Peyer's patch (tissue), 4 donors: ENCODE results near the gene TUT1. TPM values are rescaled to one million over a fixed set of nuclear protein-coding genes. Genes with fewer than 3 reads are reported as not detected.
"Not testable (repeated sequence)": the region's sequence is repeated elsewhere in the genome, so short reads cannot be mapped to it uniquely, and the experiment has no call there.

ENCODE experiments used
- DNase-seq, 3 donors: peaks; one replicate each; pipeline ENCODE4 v3.0.0-alpha.2; 2017 to 2019
- H3K27ac ChIP-seq, 4 donors: fragments of 200-600 bp; sonication (generic); one replicate each; pipeline ENCODE4 v1.5.1; 2016 to 2019
- H3K27me3 ChIP-seq, 2 donors: fragments of 200-600 bp; sonication (generic); one replicate each; pipeline ENCODE4 v1.5.1; 2019
- H3K36me3 ChIP-seq, 3 donors: fragments of 200-600 bp; sonication (generic); one replicate each; pipeline ENCODE4 v1.5.1; 2016 to 2019
- H3K4me1 ChIP-seq, 4 donors: fragments of 200-600 bp; sonication (generic); one replicate each; pipeline ENCODE4 v1.5.1; 2016 to 2019
- H3K4me3 ChIP-seq, 4 donors: fragments of 200-600 bp; sonication (generic); 1 replicate in 3 of 4; 2 replicates in 1 of 4; pipeline ENCODE4 v1.5.1; 2016 to 2019; ENCODE audit warnings: mild to moderate bottlenecking in 1 of 4
- H3K9me3 ChIP-seq, 4 donors: fragments of 200-600 bp; sonication (generic); one replicate each; pipeline ENCODE4 v1.5.1; 2016 to 2019; ENCODE audit warnings: mild to moderate bottlenecking in 1 of 4
- CTCF ChIP-seq, 6 experiments: fragments of 450-650 bp in 4 of 6; fragments of 200-600 bp in 2 of 6; sonication (generic) in 1 of 6; IDR thresholded peaks; one replicate each; pipeline ENCODE4 v1.5.1; 2017 to 2019; ENCODE audit warnings: antibody characterized with exemption in 6 of 6, mild to moderate bottlenecking in 3 of 6, moderate library complexity in 1 of 6
- POLR2A ChIP-seq, 2 donors: fragments of 450-650 bp; IDR thresholded peaks; one replicate each; pipeline ENCODE4 v1.5.1; 2017; ENCODE audit warnings: antibody characterized with exemption in 2 of 2, mild to moderate bottlenecking in 2 of 2, moderate library complexity in 2 of 2
- total RNA-seq, 4 donors: library from RNA; depleted of rRNA; stranded (reverse); fragments of >200 nt; gene quantifications; one replicate each; pipeline ENCODE4 v1.1.0, GENCODE V29; 2016

Gene TUT1
- total RNA-seq, 4 donors from 2014 or later = 5.0 to 29.4 (median 17.5) TPM

GRCh38 chr11:62592989-62593421 is 1.7 kb upstream of the TUT1 start:
- H3K4me1 ChIP-seq = peaks cover 0 to 25% (median 10%) of the 10 kb centered on the region in 4 donors
- no peaks in the 10 kb centered on the region for H3K9me3 ChIP-seq
- H3K27ac ChIP-seq = peak overlapping the region; percentile 93 to 96 (median 94)
- H3K36me3 ChIP-seq = peaks cover 0 to 54% (median 0%) of the 10 kb centered on the region in 3 donors
- DNase-seq = no peak
- no peaks in the 10 kb centered on the region for H3K27me3 ChIP-seq
- no peak overlapping the region for H3K4me3 ChIP-seq
- no peak for TF ChIP-seq POLR2A (IDR thresholded peaks at IDR 0.05)
- no peak for TF ChIP-seq CTCF (IDR thresholded peaks at IDR 0.05)

DNA sequence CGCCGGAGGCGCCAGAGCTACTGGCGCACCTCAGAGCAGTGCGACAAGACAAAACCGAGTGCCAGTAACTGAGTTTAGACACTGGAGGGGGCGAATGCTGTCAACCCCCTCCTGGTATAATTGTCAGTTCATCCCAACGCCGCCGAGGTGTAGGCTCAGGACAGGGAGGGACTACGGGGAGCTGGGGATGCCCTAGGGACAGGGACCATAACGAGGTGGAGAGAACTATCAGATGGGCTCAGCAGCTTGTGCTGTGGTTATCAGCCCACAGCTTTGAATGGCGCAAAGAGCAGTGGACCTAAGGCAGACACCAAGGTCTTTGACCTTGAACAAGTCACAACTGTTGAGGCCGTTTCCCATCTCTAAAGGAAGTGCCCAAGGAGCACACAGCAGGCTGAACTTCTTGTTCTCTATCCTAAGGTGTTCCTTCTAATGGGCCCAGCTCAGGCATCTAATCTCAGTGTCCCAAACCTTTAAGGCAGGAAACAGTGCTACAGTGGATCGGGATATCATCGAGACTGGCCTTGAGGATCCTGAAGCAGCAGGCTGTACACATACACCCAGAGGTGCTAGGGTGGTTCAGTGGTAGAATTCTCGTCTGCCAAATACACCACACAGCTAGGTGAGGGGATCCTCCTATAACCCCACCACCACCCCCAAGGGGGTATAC is 958 bp upstream of the TUT1 start:
- DNase-seq = no peak
- Histone ChIP-seq H3K27me3 (no peaks in the 10 kb centered on the region), H3K4me1 (peaks cover 0 to 25% (median 10%) of the 10 kb centered on the region in 4 donors), H3K4me3 (peak overlapping the region; percentile 47 to 85 (median 68)), H3K36me3 (peaks cover 0 to 53% (median 0%) of the 10 kb centered on the region in 3 donors), H3K27ac (peak overlapping the region; percentile 93 to 96 (median 94)), H3K9me3 (no peaks in the 10 kb centered on the region)
- no peak for TF ChIP-seq CTCF (IDR thresholded peaks at IDR 0.05)

- TF ChIP-seq POLR2A (IDR thresholded peaks at IDR 0.05) (no peak), CTCF (IDR thresholded peaks at IDR 0.05) (no peak)
- Histone ChIP-seq H3K36me3 (peaks cover 0 to 53% (median 0%) of the 10 kb centered on the region in 3 donors), H3K4me3 (no peak overlapping the region), H3K9me3 (no peaks in the 10 kb centered on the region), H3K27me3 (no peaks in the 10 kb centered on the region), H3K27ac (no peak overlapping the region), H3K4me1 (peaks cover 0 to 25% (median 10%) of the 10 kb centered on the region in 4 donors)
- no peak for DNase-seq
These were observed 2.2 kb downstream of the TUT1 start for GRCh38 chr11:62588966-62589637.

DNA sequence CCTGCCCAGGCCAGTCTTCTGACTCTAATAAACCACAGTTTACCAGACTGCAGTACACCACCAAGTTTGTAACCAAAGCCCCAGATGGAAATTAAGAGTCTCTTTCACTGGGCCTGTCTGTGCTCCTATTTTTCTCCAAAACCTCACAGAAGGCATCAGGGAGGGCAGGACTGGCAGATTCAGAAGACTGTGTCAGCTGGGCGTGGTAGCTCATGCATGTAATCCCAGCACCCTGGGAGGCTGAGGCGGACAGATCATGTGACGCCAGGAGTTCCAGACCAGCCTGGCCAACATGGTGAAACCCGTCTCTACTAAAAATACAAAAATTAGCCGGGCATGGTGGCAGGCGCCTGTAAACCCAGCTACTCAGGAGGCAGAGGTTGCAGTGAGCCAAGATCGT is 6.0 kb downstream of the TUT1 start:
- H3K27ac ChIP-seq = not testable (repeated sequence)

DNA sequence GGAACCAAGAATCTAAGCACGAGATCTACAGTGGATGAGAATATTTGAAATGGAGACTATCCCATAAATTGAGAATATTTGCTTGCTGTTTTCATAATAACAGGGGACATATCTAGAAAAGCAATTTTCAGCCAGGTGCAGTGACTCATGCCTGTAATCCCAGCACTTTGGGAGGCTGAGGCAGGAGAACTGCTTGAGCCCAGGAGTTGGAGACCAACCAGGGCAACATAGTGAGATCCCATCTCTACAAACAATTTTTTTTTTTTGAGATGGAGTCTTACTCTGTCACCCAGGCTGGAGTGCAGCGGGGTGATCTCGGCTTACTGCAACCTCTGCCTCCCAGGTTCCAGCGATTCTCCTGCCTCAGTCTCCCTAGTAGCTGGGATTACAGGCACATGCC is 9.6 kb downstream of the TUT1 start:
- not testable (repeated sequence) for DNase-seq, H3K9me3 ChIP-seq, H3K27ac ChIP-seq, H3K27me3 ChIP-seq, H3K4me1 ChIP-seq, H3K4me3 ChIP-seq
- peaks cover 0 to 73% (median 0%) of the 10 kb centered on the region in 3 donors for H3K36me3 ChIP-seq

More for the DNA sequence above, 6.0 kb downstream of the TUT1 start:
- H3K9me3 ChIP-seq, H3K4me1 ChIP-seq, DNase-seq, H3K4me3 ChIP-seq, H3K27me3 ChIP-seq: not testable (repeated sequence)
- H3K36me3 ChIP-seq = peaks cover 0 to 69% (median 0%) of the 10 kb centered on the region in 3 donors

GRCh38 chr11:62580959-62581715 is 10.2 kb downstream of the TUT1 start:
- H3K4me3 ChIP-seq = no peak overlapping the region
- peaks cover 0 to 71% (median 0%) of the 10 kb centered on the region in 3 donors for H3K36me3 ChIP-seq
- H3K27ac ChIP-seq = no peak overlapping the region
- DNase-seq = peak in 1 of 3 donors; percentile 14
- peaks cover 0 to under 1% (median 0%) of the 10 kb centered on the region in 4 donors for H3K4me1 ChIP-seq
- no peaks in the 10 kb centered on the region for H3K9me3 ChIP-seq
- no peak for TF ChIP-seq CTCF (IDR thresholded peaks at IDR 0.05)
- no peak for TF ChIP-seq POLR2A (IDR thresholded peaks at IDR 0.05)
- H3K27me3 ChIP-seq = no peaks in the 10 kb centered on the region
